Stimulated activated CD8-positive, alpha-beta memory T cell treated with anti-CD3 and anti-CD28 coated beads, Interleukin-7, amount 100 ng/mL, for 24 hours (primary cell): ENCODE data around the gene NR1I2.

ENCODE experiments used
- DNase-seq: peaks from one replicate; pipeline ENCODE4 v3.0.0-alpha.2; 2020; ENCODE audit warnings: low read depth

Gene NR1I2

DNA sequence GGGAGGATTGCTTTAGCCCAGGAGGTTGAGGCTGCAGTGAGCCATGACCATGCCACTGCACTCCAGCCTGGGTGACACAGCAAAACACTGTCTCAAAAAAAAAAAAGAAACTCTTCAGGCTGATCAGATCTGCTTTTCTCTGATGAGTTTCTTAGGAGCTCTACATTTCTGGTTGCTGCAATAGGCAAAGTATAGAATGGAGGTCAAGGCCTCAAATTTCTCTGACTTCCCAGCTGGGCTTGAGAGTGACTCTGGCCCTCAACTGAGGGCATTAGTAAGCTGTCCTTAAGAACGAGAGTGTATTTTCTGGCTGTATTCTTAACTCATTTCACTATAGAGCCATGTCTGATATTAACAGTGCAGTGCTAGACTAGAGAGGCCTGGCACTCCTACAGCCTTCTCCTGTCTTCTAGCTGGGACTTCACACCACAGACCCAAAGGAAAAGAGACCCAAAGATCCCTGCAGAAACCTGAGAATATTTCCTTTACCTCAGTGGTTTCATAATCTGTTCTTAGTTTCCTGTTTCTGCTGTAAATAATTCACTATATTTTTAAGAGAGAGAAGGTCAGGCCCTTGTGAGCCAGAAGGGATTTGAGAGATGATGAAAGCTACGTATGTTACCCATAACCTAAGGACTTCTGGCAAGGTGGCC lies 2.0 kb upstream of the NR1I2 start:
- DNase-seq, result no peak

DNA sequence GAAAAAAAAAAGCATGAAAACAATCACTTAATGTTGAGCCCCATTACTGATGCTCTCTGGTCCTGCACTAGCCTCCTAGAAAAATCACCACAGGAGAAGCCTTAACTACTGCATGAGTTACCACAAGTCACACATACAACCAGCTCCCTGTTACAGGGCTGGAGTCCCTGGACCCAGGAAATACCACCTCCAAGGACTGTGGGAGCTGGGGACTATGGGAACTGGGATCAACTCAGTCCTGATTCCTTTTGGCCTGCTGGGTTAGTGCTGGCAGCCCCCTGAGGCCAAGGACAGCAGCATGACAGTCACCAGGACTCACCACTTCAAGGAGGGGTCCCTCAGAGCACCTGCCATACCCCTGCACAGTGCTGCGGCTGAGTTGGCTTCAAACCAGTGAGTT lies 559 bp downstream of the NR1I2 start:
- no peak for DNase-seq

DNA sequence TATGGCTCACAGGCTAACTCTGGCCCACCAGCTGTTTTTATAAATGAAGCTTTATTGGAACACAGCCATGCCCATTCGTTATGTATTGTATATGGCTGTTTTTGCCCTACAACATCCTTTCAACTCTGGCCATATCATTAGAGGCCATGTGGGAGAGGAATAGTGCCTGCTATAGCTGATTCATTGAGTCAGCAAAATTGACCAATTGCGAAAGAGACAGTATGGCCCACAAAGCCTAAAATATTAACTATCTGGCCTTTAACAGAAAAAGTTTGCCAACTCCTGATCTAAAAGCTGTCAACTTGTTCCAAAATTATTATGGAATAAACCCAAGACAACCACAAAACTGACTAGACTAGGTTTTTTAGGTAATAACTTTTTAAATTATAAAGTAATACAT lies 1.4 kb downstream of the NR1I2 start:
- no peak for DNase-seq

DNA sequence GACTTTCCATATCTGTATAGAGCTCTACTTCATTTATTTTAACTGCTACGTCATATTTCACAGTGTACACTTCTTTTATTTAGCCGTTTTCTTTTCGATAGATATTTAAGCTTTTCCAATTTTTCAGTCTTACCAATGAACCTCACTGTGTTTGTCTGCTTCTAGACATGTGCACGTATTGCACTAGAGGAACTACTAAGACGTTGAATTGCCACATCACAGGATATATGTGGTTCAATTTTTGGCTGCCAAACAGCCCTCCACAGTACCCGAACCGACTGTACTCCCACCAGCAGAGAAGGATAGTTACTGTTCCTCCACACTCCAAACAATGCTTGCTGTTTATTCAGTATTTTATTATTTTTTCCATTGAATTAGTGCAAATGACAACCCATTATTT lies 2.0 kb downstream of the NR1I2 start:
- DNase-seq, result no peak

DNA sequence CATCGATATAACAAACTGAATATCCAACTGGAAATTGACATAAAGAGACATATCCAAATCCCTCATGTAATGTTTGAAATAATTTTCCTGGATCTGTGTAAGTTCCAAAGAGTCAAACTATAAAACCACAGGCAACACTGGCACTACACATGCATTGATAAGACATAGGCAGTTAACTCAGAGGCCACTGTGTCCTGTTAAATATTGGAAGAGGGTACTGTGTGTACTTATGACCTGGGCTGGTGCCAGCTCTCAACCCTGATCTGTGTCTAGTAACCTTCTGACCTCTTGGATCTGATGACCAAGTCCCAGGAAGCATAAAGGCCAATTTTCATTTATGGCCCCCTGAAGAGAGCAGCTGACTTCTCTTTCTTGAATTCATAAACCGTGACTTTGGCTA lies 4.5 kb downstream of the NR1I2 start:
- DNase-seq, result no peak

DNA sequence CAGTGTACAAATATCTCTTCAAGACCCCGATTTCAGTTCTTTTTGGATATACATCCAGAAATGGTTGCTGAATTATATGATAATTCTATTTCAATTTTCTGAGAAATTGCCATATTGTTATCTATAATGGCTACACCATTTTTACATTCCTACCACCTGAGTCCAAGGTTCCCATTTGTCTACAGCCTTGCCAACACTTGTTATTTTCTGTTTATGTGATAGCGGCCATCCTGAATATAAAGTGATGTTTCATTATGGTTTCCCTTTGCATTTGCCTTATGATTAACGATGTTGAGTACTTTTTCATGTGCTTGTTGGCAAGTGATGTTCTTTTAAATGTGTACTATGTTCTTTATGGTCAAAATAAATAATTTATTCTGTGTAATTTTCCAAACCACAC lies 8.5 kb downstream of the NR1I2 start:
- DNase-seq, result no peak

DNA sequence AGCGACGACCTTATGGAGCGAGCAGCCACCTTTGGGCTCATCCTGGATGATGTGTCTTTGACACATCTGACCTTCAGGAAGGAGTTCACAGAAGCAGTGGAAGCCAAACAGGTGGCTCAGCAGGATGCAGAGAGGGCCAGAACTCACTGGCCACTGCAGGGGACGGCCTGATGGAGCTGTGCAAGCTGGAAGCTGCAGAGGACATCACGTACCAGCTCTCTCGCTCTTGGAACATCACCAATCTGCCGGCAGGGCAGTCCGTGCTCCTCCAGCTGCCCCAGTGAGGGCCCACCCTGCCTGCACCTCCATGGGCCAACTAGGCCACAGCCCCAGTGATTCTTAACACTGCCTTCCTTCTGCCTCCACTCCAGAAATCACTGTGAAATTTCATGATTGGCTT lies 10.4 kb downstream of the NR1I2 start:
- DNase-seq, result no peak

DNA sequence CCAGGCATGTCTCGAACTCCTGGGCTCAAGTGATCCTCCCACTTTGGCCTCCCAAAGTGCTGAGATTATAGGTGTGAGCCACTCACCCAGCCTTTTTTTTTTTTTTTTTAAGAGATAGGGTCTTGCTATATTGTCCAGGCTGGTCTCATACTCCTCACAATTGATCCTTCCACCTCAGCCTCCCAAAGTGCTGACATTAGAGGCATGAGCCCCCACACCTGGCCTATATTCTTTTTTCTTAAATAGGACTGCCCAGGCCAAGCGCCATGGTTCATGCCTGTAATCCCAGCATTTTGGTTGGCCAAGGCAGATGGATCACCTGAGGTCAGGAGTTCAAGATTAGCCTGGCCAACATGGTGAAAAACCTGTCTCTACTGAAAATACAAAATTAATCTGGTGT lies 12.5 kb downstream of the NR1I2 start:
- DNase-seq, result no peak

DNA sequence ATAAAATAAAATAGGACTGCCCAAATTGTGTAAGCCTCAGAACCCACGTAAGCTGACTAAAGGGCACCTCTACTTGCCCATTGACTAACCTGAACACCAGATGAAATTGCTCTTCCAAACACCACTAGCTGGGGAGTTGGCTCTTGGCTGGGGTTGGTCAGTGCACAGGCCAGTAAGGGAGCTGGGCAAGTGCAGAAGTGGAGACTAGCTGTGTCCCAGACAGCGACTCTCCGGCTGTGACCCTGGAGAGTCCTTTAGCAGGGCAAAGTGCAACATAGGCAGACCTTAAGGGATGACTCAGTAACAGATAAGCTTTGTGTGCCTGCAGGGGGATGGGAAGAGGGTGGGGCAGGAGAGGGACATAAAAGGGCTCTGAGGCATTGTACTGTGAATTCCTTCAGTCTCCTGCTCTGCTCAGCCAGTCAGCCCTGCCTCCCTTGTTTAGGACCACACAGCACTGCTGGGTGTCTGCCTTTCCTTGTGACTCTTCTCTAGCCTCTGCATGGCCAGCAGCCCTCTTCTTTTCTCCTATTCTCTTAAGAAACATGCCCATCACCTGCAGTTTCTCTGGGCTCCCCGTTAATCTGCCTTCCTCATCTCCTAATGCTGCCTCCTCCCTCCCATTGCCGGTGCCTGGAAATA lies 13.2 kb downstream of the NR1I2 start:
- DNase-seq, result no peak

DNA sequence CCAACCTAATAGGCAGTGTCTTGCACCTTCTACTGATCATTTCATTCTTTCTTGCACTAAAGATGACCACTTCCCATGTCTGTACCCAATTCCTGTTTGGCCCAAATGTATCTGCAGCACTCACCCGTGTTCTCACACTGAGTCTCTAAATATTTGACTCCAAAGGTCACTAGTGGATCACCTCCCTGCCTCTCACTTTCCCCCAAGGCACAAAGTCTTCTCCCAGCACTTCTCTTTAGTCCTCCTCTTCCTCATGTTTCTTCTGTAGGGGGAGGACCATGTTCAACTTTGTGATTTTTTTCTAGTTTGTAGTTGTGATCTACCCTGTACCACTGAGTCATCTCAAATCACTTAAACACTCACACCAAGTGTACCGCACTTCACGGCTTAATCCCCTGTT lies 13.9 kb downstream of the NR1I2 start:
- DNase-seq, result no peak

DNA sequence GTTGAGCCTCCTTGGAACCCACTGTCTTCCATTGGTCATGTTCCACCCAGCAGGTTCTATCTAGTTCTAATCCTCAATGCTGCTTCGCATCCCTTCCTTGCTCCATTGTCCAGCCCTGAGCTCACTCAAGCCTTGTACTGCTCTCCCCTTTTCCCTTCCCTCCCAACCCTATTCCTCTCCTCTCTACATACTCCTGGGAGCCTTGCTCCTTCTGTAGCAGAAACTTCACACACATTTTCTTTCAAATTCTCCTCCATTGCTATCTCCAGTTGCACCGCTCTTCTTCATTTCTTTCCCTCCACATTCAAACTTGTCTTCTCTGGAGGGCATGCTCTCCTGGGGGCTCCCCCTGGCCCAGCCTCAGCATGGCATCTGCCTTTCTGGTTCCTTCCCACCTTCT lies 14.5 kb downstream of the NR1I2 start:
- DNase-seq, result no peak

DNA sequence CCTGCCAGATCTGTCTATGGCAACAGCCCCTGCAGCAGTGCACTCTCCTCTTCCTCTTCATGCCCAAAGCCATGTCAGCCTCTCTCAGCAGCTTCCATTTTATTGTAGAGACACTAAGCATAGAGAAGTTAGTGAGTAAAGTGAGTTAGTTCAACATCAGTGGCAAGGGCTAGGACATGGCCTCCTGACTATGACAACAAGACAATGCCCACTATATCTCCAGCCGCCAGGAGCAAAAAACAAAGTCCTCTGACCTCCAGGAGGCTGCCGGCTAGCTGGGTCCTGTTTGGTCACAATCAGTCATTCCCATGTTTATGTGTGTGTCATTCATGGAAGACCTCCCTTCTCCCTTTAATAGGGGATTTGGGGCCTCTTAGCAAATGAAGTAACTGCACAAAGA lies 14.9 kb downstream of the NR1I2 start:
- no peak for DNase-seq

DNA sequence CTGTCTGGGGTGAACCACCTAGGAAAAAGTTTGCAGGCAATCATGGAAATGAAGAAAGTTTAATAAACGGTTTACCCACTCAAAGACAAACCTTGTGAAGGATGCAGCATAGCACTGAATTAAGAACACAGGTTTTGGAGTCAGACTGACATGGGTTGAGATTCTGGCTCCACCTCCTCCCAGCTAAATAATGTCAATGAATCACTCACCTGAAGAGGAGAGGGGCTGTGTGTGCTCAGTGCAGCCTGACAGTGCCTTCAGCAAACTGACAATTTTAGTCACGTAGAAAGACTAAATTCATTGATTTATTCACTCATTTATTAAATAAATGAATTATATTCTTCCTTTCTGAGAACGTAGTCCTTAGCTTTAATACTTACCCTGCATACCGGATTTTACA lies 18.9 kb downstream of the NR1I2 start:
- no peak for DNase-seq

DNA sequence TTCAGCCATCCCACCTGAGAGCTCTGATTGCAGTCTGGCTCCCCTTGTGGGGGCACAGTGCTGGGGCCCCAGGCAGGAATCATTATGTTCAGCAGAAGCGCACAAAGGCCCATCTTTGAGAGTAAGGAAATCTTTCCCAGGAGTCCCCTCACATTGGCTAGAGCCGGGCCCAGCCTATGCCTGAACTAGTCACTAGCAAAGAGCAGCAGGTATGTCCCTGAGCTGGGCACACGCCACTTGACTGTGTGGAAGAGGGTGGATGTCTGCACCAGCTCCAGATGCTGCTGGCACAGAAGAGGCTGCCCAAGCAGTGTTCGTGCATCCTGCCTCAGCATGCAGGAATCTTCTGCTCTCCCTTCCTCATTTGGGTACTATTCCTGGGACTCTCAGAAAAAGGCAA lies 26.3 kb downstream of the NR1I2 start:
- DNase-seq, result no peak

DNA sequence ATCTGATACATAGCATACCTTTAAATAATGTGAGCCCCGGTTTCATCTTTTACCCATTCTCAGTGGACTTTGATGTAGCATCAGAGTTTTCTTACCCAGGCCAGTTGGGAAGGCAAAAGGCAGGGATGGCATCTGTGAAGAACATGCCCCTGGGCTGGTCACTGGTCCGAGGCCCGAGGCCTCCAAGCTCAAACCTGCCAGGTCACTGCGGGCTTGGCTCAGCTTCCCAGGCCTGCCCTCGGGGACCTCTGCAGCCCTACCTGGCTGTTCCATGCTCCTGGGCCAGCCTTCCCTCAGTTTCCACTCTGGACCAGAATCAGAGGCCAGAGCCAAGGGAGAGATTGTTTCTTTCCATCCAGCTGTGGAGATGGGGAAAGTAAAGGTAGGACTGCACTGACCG lies 26.9 kb downstream of the NR1I2 start:
- DNase-seq, result no peak

DNA sequence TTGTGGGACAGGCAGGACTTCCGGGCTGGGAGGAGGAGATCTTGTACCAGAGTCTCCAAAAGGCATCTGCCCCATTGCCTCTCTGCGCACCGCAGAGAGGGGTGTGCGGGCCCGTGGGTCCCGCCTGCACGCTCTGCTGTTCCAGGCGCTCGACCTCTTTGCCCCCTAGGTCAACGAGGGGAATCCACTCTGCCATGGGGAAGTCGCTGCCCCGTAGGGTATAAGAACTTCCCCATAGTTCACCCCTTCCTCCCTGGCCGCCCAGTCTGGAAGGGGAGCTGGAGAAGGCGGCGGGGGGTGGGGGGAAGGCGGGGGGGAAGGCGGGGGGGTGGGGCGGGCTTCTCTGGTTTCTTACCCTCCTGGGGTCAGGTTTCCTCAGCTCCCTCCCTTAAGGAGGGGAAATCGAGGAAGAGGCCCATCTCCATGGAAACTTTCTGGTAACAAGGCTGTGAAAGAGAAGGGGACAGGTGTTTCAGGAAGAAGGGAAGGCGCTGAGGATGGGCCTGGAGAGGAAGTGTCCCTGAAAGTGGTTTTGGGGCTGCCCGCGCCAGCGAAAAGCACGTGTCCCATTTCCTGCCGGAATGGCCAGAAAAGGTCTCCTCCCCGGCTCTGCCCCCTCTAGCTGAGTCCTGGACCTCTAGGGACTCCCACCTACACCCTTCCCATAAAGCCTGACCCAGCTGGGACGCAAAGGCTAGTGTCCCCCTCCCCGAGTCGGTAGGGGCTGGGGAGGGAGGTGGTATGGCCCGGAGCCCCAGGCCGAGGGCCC lies 27.5 kb downstream of the NR1I2 start:
- DNase-seq, result no peak

DNA sequence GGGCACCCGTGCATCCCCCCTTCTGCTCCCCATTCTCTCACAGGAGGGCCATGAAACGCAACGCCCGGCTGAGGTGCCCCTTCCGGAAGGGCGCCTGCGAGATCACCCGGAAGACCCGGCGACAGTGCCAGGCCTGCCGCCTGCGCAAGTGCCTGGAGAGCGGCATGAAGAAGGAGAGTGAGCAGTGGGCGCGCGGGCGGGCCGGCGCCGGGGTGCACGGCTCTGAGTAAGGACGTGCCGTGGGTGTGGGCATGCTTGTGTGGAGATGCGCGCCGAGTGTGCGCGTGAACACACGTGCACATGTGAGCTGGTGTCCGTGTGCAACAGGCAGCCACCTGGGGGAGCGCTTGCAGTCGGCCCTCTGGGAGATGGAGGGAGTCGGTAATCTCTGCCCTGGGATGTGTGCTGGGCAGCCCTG lies 28.1 kb downstream of the NR1I2 start:
- no peak for DNase-seq

DNA sequence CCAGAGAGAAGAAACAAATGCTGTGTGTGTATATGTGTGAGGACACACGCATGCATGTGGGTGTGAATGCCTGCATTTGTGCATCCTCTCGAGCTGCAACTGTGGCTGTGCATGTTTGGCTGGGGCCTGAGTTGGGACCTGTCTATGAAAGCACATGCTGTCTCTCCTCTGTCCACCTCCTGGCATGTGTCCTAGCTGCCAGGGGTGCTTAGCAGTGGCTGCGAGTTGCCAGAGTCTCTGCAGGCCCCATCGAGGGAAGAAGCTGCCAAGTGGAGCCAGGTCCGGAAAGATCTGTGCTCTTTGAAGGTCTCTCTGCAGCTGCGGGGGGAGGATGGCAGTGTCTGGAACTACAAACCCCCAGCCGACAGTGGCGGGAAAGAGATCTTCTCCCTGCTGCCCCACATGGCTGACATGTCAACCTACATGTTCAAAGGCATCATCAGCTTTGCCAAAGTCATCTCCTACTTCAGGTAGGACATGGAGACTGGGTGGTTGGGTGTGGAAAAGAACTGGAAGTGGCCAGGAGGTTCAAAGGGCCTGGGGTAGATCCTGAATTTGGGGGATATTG lies 30.7 kb downstream of the NR1I2 start:
- DNase-seq, result no peak

DNA sequence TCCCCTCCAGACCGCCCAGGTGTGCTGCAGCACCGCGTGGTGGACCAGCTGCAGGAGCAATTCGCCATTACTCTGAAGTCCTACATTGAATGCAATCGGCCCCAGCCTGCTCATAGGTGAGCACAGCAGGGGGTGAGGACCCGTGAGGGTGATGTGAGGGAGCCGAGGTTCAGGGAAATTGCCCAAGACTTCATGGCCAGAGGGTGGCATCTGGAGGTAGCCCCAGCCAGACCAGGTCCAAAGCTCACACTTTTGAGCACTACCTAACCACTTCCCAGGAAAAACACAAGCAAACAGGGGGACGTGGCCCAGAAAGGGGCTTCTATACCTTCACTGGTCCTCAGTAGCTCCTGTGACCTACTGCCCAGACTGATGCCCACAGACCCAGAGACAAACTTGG lies 33.8 kb downstream of the NR1I2 start:
- DNase-seq, result no peak

DNA sequence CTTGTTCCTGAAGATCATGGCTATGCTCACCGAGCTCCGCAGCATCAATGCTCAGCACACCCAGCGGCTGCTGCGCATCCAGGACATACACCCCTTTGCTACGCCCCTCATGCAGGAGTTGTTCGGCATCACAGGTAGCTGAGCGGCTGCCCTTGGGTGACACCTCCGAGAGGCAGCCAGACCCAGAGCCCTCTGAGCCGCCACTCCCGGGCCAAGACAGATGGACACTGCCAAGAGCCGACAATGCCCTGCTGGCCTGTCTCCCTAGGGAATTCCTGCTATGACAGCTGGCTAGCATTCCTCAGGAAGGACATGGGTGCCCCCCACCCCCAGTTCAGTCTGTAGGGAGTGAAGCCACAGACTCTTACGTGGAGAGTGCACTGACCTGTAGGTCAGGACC lies 35.2 kb downstream of the NR1I2 start:
- no peak for DNase-seq

DNA sequence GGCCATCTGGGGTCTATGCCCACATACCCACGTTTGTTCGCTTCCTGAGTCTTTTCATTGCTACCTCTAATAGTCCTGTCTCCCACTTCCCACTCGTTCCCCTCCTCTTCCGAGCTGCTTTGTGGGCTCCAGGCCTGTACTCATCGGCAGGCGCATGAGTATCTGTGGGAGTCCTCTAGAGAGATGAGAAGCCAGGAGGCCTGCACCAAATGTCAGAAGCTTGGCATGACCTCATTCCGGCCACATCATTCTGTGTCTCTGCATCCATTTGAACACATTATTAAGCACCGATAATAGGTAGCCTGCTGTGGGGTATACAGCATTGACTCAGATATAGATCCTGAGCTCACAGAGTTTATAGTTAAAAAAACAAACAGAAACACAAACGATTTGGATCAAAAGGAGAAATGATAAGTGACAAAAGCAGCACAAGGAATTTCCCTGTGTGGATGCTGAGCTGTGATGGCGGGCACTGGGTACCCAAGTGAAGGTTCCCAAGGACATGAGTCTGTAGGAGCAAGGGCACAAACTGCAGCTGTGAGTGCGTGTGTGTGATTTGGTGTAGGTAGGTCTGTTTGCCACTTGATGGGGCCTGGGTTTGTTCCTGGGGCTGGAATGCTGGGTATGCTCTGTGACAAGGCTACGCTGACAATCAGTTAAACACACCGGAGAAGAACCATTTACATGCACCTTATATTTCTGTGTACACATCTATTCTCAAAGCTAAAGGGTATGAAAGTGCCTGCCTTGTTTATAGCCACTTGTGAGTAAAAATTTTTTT lies 35.9 kb downstream of the NR1I2 start:
- DNase-seq, result no peak

DNA sequence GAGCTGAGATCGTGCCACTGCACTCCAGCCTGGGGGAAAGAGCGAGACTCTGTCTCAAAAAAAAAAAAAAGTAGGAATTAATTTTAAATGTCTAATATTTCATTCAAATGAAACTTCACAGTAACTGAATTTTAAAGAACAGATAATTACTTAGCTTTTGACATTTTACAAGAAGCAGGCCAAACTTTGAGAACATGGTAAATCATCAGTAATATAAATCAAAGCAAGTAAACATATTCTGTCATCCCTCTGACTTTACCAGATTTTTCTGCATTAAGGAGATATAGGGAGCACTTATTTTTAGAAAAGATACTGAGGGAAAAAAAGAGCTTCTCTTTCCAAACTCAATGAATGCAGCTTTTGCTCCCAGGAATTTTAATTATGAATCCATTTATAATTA lies 37.0 kb downstream of the NR1I2 start:
- no peak for DNase-seq
